WTC11 (cell line): ENCODE measurements around the gene AGER. TPM values are rescaled to one million over a fixed set of nuclear protein-coding genes. Genes with fewer than 3 reads are reported as not detected.

Source experiments
- ATAC-seq: fragments of 200-7000 bp; cut with Tn5 transposase; 2 replicates; pipeline ENCODE4 v1.10.0; 2021; ENCODE audit warnings: mild to moderate bottlenecking, moderate library complexity
- CTCF ChIA-PET: fragments of 300-600 bp; sonication (Branson Sonifier 250); formaldehyde crosslinking; loops from one replicate; lab custom pipeline; 2021; ENCODE audit warnings: antibody characterized with exemption; lab: Charles Lee
- POLR2A ChIA-PET: fragments of 350-600 bp; sonication (Branson Sonifier 250); formaldehyde crosslinking; loops from one replicate; lab custom pipeline; 2021; ENCODE audit warnings: antibody characterized with exemption; lab: Charles Lee
- DNase-seq: peaks from one replicate; pipeline ENCODE4 v3.0.0; 2021; ENCODE audit warnings: low spot score
- H3K27ac Mint-ChIP-seq: 2 replicates; pipeline ENCODE4 v1.8.0; 2021; ENCODE audit warnings: mixed read lengths
- H3K27me3 Mint-ChIP-seq: 2 replicates; pipeline ENCODE4 v1.8.0; 2021; ENCODE audit warnings: low read depth, mild to moderate bottlenecking, moderate library complexity, mixed read lengths
- H3K36me3 Mint-ChIP-seq: 2 replicates; pipeline ENCODE4 v1.8.0; 2021; ENCODE audit warnings: mixed read lengths
- H3K4me1 Mint-ChIP-seq: 2 replicates; pipeline ENCODE4 v1.8.0; 2022; ENCODE audit warnings: mixed read lengths
- H3K4me3 Mint-ChIP-seq: 2 replicates; pipeline ENCODE4 v1.8.0; 2021; ENCODE audit warnings: mild to moderate bottlenecking, moderate library complexity, mixed read lengths
- H3K9me3 Mint-ChIP-seq: 2 replicates; pipeline ENCODE4 v1.8.0; 2021; ENCODE audit warnings: mixed read lengths
- ARID4B ChIP-seq: sonication (generic); formaldehyde crosslinking; IDR thresholded peaks from 2 replicates; pipeline ENCODE4 v1.8.0; 2023; ENCODE audit warnings: missing genetic modification reagents, mild to moderate bottlenecking, borderline replicate concordance
- ATF2 ChIP-seq: sonication (generic); formaldehyde crosslinking; IDR thresholded peaks from 2 replicates; pipeline ENCODE4 v1.8.1; 2022; ENCODE audit warnings: low read depth, missing genetic modification reagents, borderline replicate concordance
- CREB1 ChIP-seq: sonication (generic); formaldehyde crosslinking; IDR thresholded peaks from 2 replicates; pipeline ENCODE4 v1.8.0; 2023; ENCODE audit warnings: mild to moderate bottlenecking, missing genetic modification reagents
- CREM ChIP-seq: sonication (generic); formaldehyde crosslinking; IDR thresholded peaks from 2 replicates; pipeline ENCODE4 v1.8.1; 2022; ENCODE audit warnings: mild to moderate bottlenecking, missing genetic modification reagents, moderate library complexity
- E2F4 ChIP-seq: sonication (generic); formaldehyde crosslinking; IDR thresholded peaks from 2 replicates; pipeline ENCODE4 v1.8.1; 2022; ENCODE audit warnings: low read depth, mild to moderate bottlenecking, moderate library complexity, missing genetic modification reagents, borderline replicate concordance
- EMX1 ChIP-seq: fragments of 250-450 bp; sonication (Bioruptor Pico); IDR thresholded peaks from 2 replicates; pipeline ENCODE4 v1.8.0; 2021; ENCODE audit warnings: mild to moderate bottlenecking
- ERG ChIP-seq: fragments of 250-450 bp; sonication (Bioruptor Pico); IDR thresholded peaks from 2 replicates; pipeline ENCODE4 v1.8.0; 2021; ENCODE audit warnings: mild to moderate bottlenecking
- FOXJ3 ChIP-seq: sonication (generic); formaldehyde crosslinking; IDR thresholded peaks from 2 replicates; pipeline ENCODE4 v1.9.0; 2021; ENCODE audit warnings: missing genetic modification reagents, mild to moderate bottlenecking, borderline replicate concordance
- FOXP1 ChIP-seq: sonication (generic); formaldehyde crosslinking; IDR thresholded peaks from 2 replicates; pipeline ENCODE4 v1.8.0; 2022; ENCODE audit warnings: missing genetic modification reagents, mild to moderate bottlenecking, moderate library complexity, borderline replicate concordance
- FOXP4 ChIP-seq: sonication (generic); formaldehyde crosslinking; IDR thresholded peaks from 2 replicates; pipeline ENCODE4 v1.8.0; 2022; ENCODE audit warnings: mild to moderate bottlenecking, missing genetic modification reagents
- MLX ChIP-seq: sonication (generic); formaldehyde crosslinking; IDR thresholded peaks from 2 replicates; pipeline ENCODE4 v1.8.1; 2023; ENCODE audit warnings: mild to moderate bottlenecking, missing genetic modification reagents, moderate library complexity
- SOX15 ChIP-seq: fragments of 250-450 bp; sonication (Bioruptor Pico); IDR thresholded peaks from 2 replicates; pipeline ENCODE4 v1.9.0; 2021; ENCODE audit warnings: mild to moderate bottlenecking
- STAT6 ChIP-seq: sonication (generic); formaldehyde crosslinking; conservative IDR thresholded peaks from 2 replicates; pipeline ENCODE4 v1.8.1; 2023; ENCODE audit warnings: mild to moderate bottlenecking, low read depth, missing genetic modification reagents, moderate library complexity
- TCF7 ChIP-seq: sonication (generic); formaldehyde crosslinking; IDR thresholded peaks from 2 replicates; pipeline ENCODE4 v1.8.0; 2022; ENCODE audit warnings: mild to moderate bottlenecking, low read depth, missing genetic modification reagents, moderate library complexity
- ZMAT4 ChIP-seq: fragments of 250-450 bp; sonication (Bioruptor Pico); IDR thresholded peaks from 2 replicates; pipeline ENCODE4 v1.9.0; 2021; ENCODE audit warnings: mild to moderate bottlenecking
- ZNF121 ChIP-seq: sonication (generic); formaldehyde crosslinking; IDR thresholded peaks from 2 replicates; pipeline ENCODE4 v1.8.0; 2023; ENCODE audit warnings: missing genetic modification reagents
- ZNF219 ChIP-seq: sonication (generic); formaldehyde crosslinking; IDR thresholded peaks from 2 replicates; pipeline ENCODE4 v1.8.0; 2023; ENCODE audit warnings: missing genetic modification reagents, mild to moderate bottlenecking, borderline replicate concordance
- ZNF232 ChIP-seq: sonication (generic); formaldehyde crosslinking; IDR thresholded peaks from 2 replicates; pipeline ENCODE4 v1.8.0; 2022; ENCODE audit warnings: mild to moderate bottlenecking, missing genetic modification reagents
- ZNF263 ChIP-seq: sonication (generic); formaldehyde crosslinking; IDR thresholded peaks from 2 replicates; pipeline ENCODE4 v1.8.1; 2022; ENCODE audit warnings: low read depth, mild to moderate bottlenecking, moderate library complexity, missing genetic modification reagents
- total RNA-seq: library from RNA; stranded (reverse); gene quantifications from 3 replicates; pipeline ENCODE4 v1.2.3, GENCODE V29; 2021

The AGER gene
- total RNA-seq, 1 experiment from 2014 or later = 18.1 TPM

GRCh38 chr6:32182555-32182981 is 1.5 kb downstream of the AGER start:
- ATAC-seq = no peak
- no peak for DNase-seq
- POLR2A ChIA-PET = interaction anchor here (0.5 kb wide), 1 partner anchor 48 kb away, joined by 3 read pairs; no protein-coding TSS in a partner anchor
- no peaks in the 10 kb centered on the region for H3K27me3 Mint-ChIP-seq
- TF ChIP-seq ARID4B (CRISPR knock-in tag) = no peak
- TF ChIP-seq CREB1 (CRISPR knock-in tag) = no peak
- no peak for TF ChIP-seq MLX (CRISPR knock-in tag)
- no peak for TF ChIP-seq FOXJ3
- no peak for TF ChIP-seq ZNF263 (CRISPR knock-in tag)
- TF ChIP-seq FOXP1 (CRISPR knock-in tag) = no peak
- no peak for TF ChIP-seq STAT6 (CRISPR knock-in tag)
- no peak for TF ChIP-seq SOX15
- TF ChIP-seq ZNF219 = no peak
- no peak for TF ChIP-seq ZNF121 (CRISPR knock-in tag)
- no peak for TF ChIP-seq CREM (CRISPR knock-in tag)
- TF ChIP-seq, all 79 proteins: peak for 0
- H3K4me3 Mint-ChIP-seq = no peak overlapping the region
- H3K27ac Mint-ChIP-seq = no peak overlapping the region
- H3K9me3 Mint-ChIP-seq = no peaks in the 10 kb centered on the region
- H3K4me1 Mint-ChIP-seq = peaks cover 15% of the 10 kb centered on the region
- H3K36me3 Mint-ChIP-seq = peaks cover 38% of the 10 kb centered on the region
- CTCF ChIA-PET = interaction anchor here (0.9 to 2.2 kb wide), 6 partner anchors 8 to 135 kb away, joined by 3 to 9 read pairs (median 5); partner anchors contain the start of gene PBX2

GRCh38 chr6:32181915-32182529 is 2.0 kb downstream of the AGER start:
- no peak for DNase-seq
- H3K4me1 Mint-ChIP-seq = peaks cover 14% of the 10 kb centered on the region
- H3K4me3 Mint-ChIP-seq = no peak overlapping the region
- ChIA-PET POLR2A (interaction anchor here (0.5 to 0.7 kb wide), 2 partner anchors 30 to 47 kb away, joined by 3 to 4 read pairs; no protein-coding TSS in a partner anchor), CTCF (interaction anchor here (0.9 to 2.2 kb wide), 6 partner anchors 9 to 135 kb away, joined by 3 to 9 read pairs (median 5); partner anchors contain the start of gene PBX2)
- ATAC-seq = no peak
- H3K36me3 Mint-ChIP-seq = peaks cover 32% of the 10 kb centered on the region
- H3K27ac Mint-ChIP-seq = no peak overlapping the region
- no peaks in the 10 kb centered on the region for H3K27me3 Mint-ChIP-seq
- H3K9me3 Mint-ChIP-seq = no peaks in the 10 kb centered on the region
- TF ChIP-seq FOXP4 (CRISPR knock-in tag) (no peak), TCF7 (CRISPR knock-in tag) (no peak), ATF2 (CRISPR knock-in tag) (no peak), EMX1 (CRISPR knock-in tag) (no peak), ZNF232 (CRISPR knock-in tag) (no peak), ERG (CRISPR knock-in tag) (no peak), E2F4 (CRISPR knock-in tag) (no peak), ZMAT4 (CRISPR knock-in tag) (no peak)
